GM06990 (cell line): ENCODE measurements around the gene TXLNB.

ENCODE experiments used
- DNase-seq: peaks from one replicate; pipeline ENCODE4 v3.0.0-alpha.2; 2011; ENCODE audit not compliant: insufficient read length; ENCODE audit errors: extremely low read depth
- H3K27me3 ChIP-seq: replicated peaks from 2 replicates; pipeline ENCODE4 v1.6.0; 2011; ENCODE audit warnings: low read length; ENCODE audit not compliant: control insufficient read depth, insufficient read depth
- H3K36me3 ChIP-seq: 2 replicates; pipeline ENCODE4 v1.5.1; 2011; ENCODE audit warnings: low read length; ENCODE audit not compliant: control insufficient read depth, insufficient read depth
- H3K4me3 ChIP-seq: replicated peaks from 2 replicates; pipeline ENCODE4 v1.5.1; 2011; ENCODE audit warnings: low read depth, mild to moderate bottlenecking, control low read depth, low read length
- CTCF ChIP-seq: IDR thresholded peaks from 2 replicates; pipeline ENCODE4 v1.5.1; 2011; ENCODE audit warnings: low read length, control low read depth, mild to moderate bottlenecking, inconsistent platforms; ENCODE audit not compliant: insufficient read depth, poor library complexity, severe bottlenecking

The TXLNB gene

GRCh38 chr6:139336488-139336887 lies 44.7 kb upstream of the TXLNB start:
- Histone ChIP-seq H3K27me3 (no peaks in the 10 kb centered on the region), H3K36me3 (no peaks in the 10 kb centered on the region), H3K4me3 (no peak overlapping the region)
- no peak for TF ChIP-seq CTCF
- no peak for DNase-seq

DNA sequence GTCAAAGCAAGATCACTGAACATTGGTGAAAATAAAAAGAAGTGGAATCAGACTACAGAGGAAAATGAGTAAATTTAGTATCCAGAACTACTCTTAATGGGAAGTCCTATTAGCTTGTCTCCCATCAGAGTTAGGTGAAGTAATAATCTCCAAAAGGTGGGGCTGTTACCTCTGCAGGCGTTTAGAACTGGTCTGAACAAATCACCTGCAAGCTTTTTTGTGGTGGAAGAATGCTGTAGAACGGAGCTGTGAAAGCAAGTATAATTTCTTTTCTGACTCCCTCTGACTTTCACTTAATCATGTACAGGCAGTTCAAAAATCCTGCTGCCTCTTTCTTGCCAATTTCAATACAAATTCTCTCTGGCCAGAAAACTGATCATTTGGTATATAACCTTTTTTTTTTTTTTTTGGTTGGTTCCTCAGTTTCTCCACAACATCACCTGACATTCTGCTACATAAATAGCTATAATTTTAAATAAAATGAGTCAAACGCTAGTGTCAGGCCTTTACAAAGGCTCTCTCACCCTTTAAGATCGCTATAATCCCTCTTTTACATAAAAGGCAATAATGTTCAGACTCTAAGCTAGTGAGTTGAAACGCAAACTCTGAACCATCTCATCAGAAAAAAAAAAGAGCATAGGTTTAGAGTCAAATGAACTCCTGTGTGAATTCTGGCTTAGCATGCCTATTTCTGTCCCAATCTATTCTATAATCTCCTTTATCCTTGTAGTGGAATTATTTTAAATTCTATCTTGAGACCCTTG lies 43.8 kb upstream of the TXLNB start:
- no peak for TF ChIP-seq CTCF
- DNase-seq, result no peak
- H3K27me3 ChIP-seq, result no peaks in the 10 kb centered on the region
- no peak overlapping the region for H3K4me3 ChIP-seq
- no peaks in the 10 kb centered on the region for H3K36me3 ChIP-seq

- no peaks in the 10 kb centered on the region for H3K36me3 ChIP-seq
- no peak for DNase-seq
- H3K27me3 ChIP-seq, result no peaks in the 10 kb centered on the region
- no peak overlapping the region for H3K4me3 ChIP-seq
- no peak for TF ChIP-seq CTCF
Measured at GRCh38 chr6:139334806-139335446, 43.1 kb upstream of the TXLNB start.

- H3K27me3 ChIP-seq, result no peaks in the 10 kb centered on the region
- no peak for DNase-seq
- no peak for TF ChIP-seq CTCF
- H3K4me3 ChIP-seq, result no peak overlapping the region
- H3K36me3 ChIP-seq, result no peaks in the 10 kb centered on the region
Measured at GRCh38 chr6:139330826-139331500, 39.2 kb upstream of the TXLNB start.

GRCh38 chr6:139330306-139330705 lies 38.5 kb upstream of the TXLNB start:
- no peak for TF ChIP-seq CTCF
- no peak for DNase-seq
- Histone ChIP-seq H3K4me3 (no peak overlapping the region), H3K27me3 (no peaks in the 10 kb centered on the region), H3K36me3 (no peaks in the 10 kb centered on the region)
